H1 (cell line): ENCODE data around the gene REM2. TPM values are rescaled to one million over a fixed set of nuclear protein-coding genes. Genes with fewer than 3 reads are reported as not detected.

Experiments used
- CBX5 ChIP-seq: fragments of 300-800, 300-1000 bp; sonication (generic); IDR thresholded peaks from 2 replicates; pipeline ENCODE4 v1.7.1; 2016; ENCODE audit warnings: antibody characterized with exemption, low read length, low read depth
- CBX8 ChIP-seq: fragments of 300-800, 300-1000 bp; sonication (generic); IDR thresholded peaks from 2 replicates; pipeline ENCODE4 v1.7.1; 2016; ENCODE audit warnings: low read depth, low read length, borderline replicate concordance
- CHD7 ChIP-seq: fragments of 300-600 bp; sonication (generic); IDR thresholded peaks from 2 replicates; pipeline ENCODE4 v1.7.1; 2012; ENCODE audit warnings: low read length, moderate library complexity, mild to moderate bottlenecking, inconsistent platforms; ENCODE audit not compliant: insufficient replicate concordance
- NRF1 ChIP-seq: IDR thresholded peaks from 2 replicates; pipeline ENCODE4 v1.6.1; 2011; ENCODE audit warnings: mild to moderate bottlenecking, low read depth, low read length, improper control_type of control experiment
- RBBP5 ChIP-seq: IDR thresholded peaks from 2 replicates; pipeline ENCODE4 v1.7.1; 2012; ENCODE audit warnings: low read depth, mild to moderate bottlenecking, inconsistent platforms, low read length, moderate library complexity, borderline replicate concordance
- SIRT6 ChIP-seq: IDR thresholded peaks from one replicate; pipeline ENCODE4 v1.7.1; 2012; ENCODE audit warnings: low read length, inconsistent platforms
- YY1 ChIP-seq: IDR thresholded peaks from 2 replicates; pipeline ENCODE4 v1.6.1; 2011; ENCODE audit warnings: low read depth, mild to moderate bottlenecking, low read length
- polyA plus RNA-seq, 7 experiments: library from polyadenylated mRNA; depleted of rRNA in 3 of 7; stranded (reverse) in 5 of 7; unstranded in 2 of 7; fragments of >200 nt in 5 of 7; fragments of 200-250 nt in 2 of 7; gene quantifications; 1 replicate in 5 of 7; 2 replicates in 1 of 7; 4 replicates in 1 of 7; pipeline versions ENCODE4 v1.2.1 to v1.2.3, GENCODE V29; 2011 to 2013; ENCODE audit warnings: missing spikeins in 2 of 7, mixed read lengths in 2 of 7
- total RNA-seq: library from RNA; stranded (reverse); fragmentation: NEBNext Ultra II Directional; extraction: Animal tissue kit (Norgen Biotek cat#: 25700); gene quantifications from 2 replicates; pipeline ENCODE4 v1.2.1, GENCODE V29; 2021

The REM2 gene
- total and polyA plus RNA-seq, 2 of the 8 experiments (the other 6 are each of a cell fraction or from before 2014, with no cell fraction given): 1.00 to 1.1 TPM

GRCh38 chr14:22906073-22906472 is 23.1 kb downstream of the REM2 start (continued):
- TF ChIP-seq CHD7: no peak
- no peak for TF ChIP-seq SIRT6
- no peak for TF ChIP-seq CBX8
- no peak for TF ChIP-seq RBBP5
- no peak for TF ChIP-seq CBX5
- no peak for TF ChIP-seq YY1
- TF ChIP-seq NRF1: no peak
